ENCODE results near the gene ECE2.

ECE2 gene

DNA sequence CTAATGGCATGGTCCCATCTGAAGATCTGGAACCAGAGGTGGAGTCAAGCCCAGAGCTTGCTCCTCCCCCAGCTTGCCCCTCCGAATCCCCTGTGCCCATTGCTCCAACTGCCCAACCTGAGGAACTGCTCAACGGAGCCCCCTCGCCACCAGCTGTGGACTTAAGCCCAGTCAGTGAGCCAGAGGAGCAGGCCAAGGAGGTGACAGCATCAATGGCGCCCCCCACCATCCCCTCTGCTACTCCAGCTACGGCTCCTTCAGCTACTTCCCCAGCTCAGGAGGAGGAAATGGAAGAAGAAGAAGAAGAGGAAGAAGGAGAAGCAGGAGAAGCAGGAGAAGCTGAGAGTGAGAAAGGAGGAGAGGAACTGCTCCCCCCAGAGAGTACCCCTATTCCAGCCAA, 45.8 kb downstream of the ECE2 start:
- Histone ChIP-seq H3K27me3 (ENCODE audit: control insufficient read depth, low read length) (no peaks in the 10 kb centered on the region), H3F3A (ENCODE audit: control insufficient read depth, insufficient read depth) (no peaks in the 10 kb centered on the region; the same call in 1 of the 2 replicates), H3K4me3 (ENCODE audit: low read length) (no peak overlapping the region), H3K9me3 (ENCODE audit: control insufficient read depth, insufficient read depth, low read length) (no peaks in the 10 kb centered on the region), H3K36me3 (ENCODE audit: control insufficient read depth, low read length) (peaks cover 99% of the 10 kb centered on the region), H3K4me1 (ENCODE audit: control insufficient read depth, low read length) (peaks cover 15% of the 10 kb centered on the region), H3K4me2 (ENCODE audit: low read length) (no peak overlapping the region), H3K27ac (ENCODE audit: low read depth, low read length) (no peak overlapping the region), H3K79me2 (ENCODE audit: control insufficient read depth, low read length) (peaks cover 77% of the 10 kb centered on the region), H3K9me2 (replicated peaks; ENCODE audit: control insufficient read depth, low read length) (no peaks in the 10 kb centered on the region), H4K20me1 (ENCODE audit: control insufficient read depth, insufficient read depth, low read depth, low read length) (peaks cover 43% of the 10 kb centered on the region)
- TF ChIP-seq, protein P1, sequence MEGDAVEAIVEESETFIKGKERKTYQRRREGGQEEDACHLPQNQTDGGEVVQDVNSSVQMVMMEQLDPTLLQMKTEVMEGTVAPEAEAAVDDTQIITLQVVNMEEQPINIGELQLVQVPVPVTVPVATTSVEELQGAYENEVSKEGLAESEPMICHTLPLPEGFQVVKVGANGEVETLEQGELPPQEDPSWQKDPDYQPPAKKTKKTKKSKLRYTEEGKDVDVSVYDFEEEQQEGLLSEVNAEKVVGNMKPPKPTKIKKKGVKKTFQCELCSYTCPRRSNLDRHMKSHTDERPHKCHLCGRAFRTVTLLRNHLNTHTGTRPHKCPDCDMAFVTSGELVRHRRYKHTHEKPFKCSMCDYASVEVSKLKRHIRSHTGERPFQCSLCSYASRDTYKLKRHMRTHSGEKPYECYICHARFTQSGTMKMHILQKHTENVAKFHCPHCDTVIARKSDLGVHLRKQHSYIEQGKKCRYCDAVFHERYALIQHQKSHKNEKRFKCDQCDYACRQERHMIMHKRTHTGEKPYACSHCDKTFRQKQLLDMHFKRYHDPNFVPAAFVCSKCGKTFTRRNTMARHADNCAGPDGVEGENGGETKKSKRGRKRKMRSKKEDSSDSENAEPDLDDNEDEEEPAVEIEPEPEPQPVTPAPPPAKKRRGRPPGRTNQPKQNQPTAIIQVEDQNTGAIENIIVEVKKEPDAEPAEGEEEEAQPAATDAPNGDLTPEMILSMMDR (IDR thresholded peaks at IDR 0.05; ENCODE audit: low read depth, low read length, poor library complexity, severe bottlenecking), result no peak
- no peak for TF ChIP-seq EZH2phosphoT487 (IDR thresholded peaks at IDR 0.05; ENCODE audit: borderline replicate concordance, low read length)

DNA sequence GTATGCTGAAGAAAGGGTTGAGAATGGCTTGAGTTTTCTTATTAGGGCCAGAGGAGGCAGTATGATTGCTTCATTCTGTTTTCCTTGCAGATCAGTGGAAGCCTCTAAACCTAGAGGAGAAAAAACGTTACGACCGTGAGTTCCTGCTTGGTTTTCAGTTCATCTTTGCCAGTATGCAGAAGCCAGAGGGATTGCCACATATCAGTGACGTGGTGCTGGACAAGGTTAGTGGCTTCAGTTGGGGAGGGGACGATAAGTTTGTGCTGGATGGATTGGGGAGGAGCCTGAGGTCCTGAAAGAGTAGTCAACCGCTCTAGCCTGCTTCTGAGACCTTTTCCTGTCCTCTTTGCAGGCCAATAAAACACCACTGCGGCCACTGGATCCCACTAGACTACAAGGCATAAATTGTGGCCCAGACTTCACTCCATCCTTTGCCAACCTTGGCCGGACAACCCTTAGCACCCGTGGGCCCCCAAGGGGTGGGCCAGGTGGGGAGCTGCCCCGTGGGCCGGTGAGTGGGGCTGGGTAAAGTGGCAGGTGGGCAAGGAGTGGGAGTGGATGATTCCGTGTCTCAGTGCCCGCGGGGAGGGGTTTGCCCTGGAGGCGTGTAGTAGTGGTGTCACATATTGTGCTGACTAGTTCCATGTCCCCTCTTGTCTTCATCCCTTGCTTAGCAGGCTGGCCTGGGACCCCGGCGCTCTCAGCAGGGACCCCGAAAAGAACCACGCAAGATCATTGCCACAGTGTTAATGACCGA, 47.1 kb downstream of the ECE2 start:
- H3K27me3 ChIP-seq (ENCODE audit: control insufficient read depth, low read length), result no peaks in the 10 kb centered on the region
- no peak overlapping the region for H3K4me2 ChIP-seq (ENCODE audit: low read length)
- H3K36me3 ChIP-seq (ENCODE audit: control insufficient read depth, low read length), result peaks cover 99% of the 10 kb centered on the region
- no peak overlapping the region for H3K27ac ChIP-seq (ENCODE audit: low read depth, low read length)
- no peak for TF ChIP-seq EZH2phosphoT487 (IDR thresholded peaks at IDR 0.05; ENCODE audit: borderline replicate concordance, low read length)
- TF ChIP-seq, protein P1 (IDR thresholded peaks at IDR 0.05; ENCODE audit: low read depth, low read length, poor library complexity, severe bottlenecking), result no peak
- no peaks in the 10 kb centered on the region for H3K9me3 ChIP-seq (ENCODE audit: control insufficient read depth, insufficient read depth, low read length)
- H3F3A ChIP-seq (ENCODE audit: control insufficient read depth, insufficient read depth), result no peaks in the 10 kb centered on the region; the same call in 1 of the 2 replicates
- H3K9me2 ChIP-seq (replicated peaks; ENCODE audit: control insufficient read depth, low read length), result no peaks in the 10 kb centered on the region
- H3K4me3 ChIP-seq (ENCODE audit: low read length), result no peak overlapping the region
- peaks cover 30% of the 10 kb centered on the region for H4K20me1 ChIP-seq (ENCODE audit: control insufficient read depth, insufficient read depth, low read depth, low read length)
- peaks cover 2% of the 10 kb centered on the region for H3K4me1 ChIP-seq (ENCODE audit: control insufficient read depth, low read length)
- peaks cover 65% of the 10 kb centered on the region for H3K79me2 ChIP-seq (ENCODE audit: control insufficient read depth, low read length)

GRCh38 chr3:184323696-184324095, 47.9 kb downstream of the ECE2 start:
- H3K9me3 ChIP-seq (ENCODE audit: control insufficient read depth, insufficient read depth, low read length), result no peaks in the 10 kb centered on the region

More at GRCh38 chr3:184323696-184324095, 47.9 kb downstream of the ECE2 start:
- no peaks in the 10 kb centered on the region for H3K27me3 ChIP-seq (ENCODE audit: control insufficient read depth, low read length)
- H3K36me3 ChIP-seq (ENCODE audit: control insufficient read depth, low read length), result peaks cover 99% of the 10 kb centered on the region
- TF ChIP-seq, protein P1 (IDR thresholded peaks at IDR 0.05; ENCODE audit: low read depth, low read length, poor library complexity, severe bottlenecking), result no peak
- no peak for TF ChIP-seq EZH2phosphoT487 (IDR thresholded peaks at IDR 0.05; ENCODE audit: borderline replicate concordance, low read length)
- H3K4me2 ChIP-seq (ENCODE audit: low read length), result no peak overlapping the region
- H3K27ac ChIP-seq (ENCODE audit: low read depth, low read length), result no peak overlapping the region
- H3K4me3 ChIP-seq (ENCODE audit: low read length), result no peak overlapping the region
- no peaks in the 10 kb centered on the region for H3K4me1 ChIP-seq (ENCODE audit: control insufficient read depth, low read length)
- H3K79me2 ChIP-seq (ENCODE audit: control insufficient read depth, low read length), result peaks cover 57% of the 10 kb centered on the region
- H3K9me2 ChIP-seq (replicated peaks; ENCODE audit: control insufficient read depth, low read length), result no peaks in the 10 kb centered on the region
- H3F3A ChIP-seq (ENCODE audit: control insufficient read depth, insufficient read depth), result peaks cover 4% of the 10 kb centered on the region; the same call in 1 of the 2 replicates
- peaks cover 28% of the 10 kb centered on the region for H4K20me1 ChIP-seq (ENCODE audit: control insufficient read depth, insufficient read depth, low read depth, low read length)

Data from DOHH2 (cell line).